ENCODE results near the gene NEK11. TPM values are rescaled to one million over a fixed set of nuclear protein-coding genes. Genes with fewer than 3 reads are reported as not detected.
A peak's percentile ranks its signal among the peaks of the same experiment; 100 is the strongest.

Gene NEK11
- total RNA-seq, 1 donor from 2014 or later: 4.4 TPM

- no peak for TF ChIP-seq CTCF (IDR thresholded peaks at IDR 0.05)
- no peaks in the 10 kb centered on the region for H3K9me3 Mint-ChIP-seq (ENCODE audit: low read depth)
- H3K27me3 Mint-ChIP-seq (ENCODE audit: low read depth): no peaks in the 10 kb centered on the region
- H3K27ac Mint-ChIP-seq (ENCODE audit: unreplicated experiment): no peak overlapping the region
- no peaks in the 10 kb centered on the region for H3K4me1 Mint-ChIP-seq (ENCODE audit: low read depth)
- H3K4me3 Mint-ChIP-seq (ENCODE audit: unreplicated experiment): no peak overlapping the region
- no peaks in the 10 kb centered on the region for H3K36me3 Mint-ChIP-seq (ENCODE audit: low read depth)
- no peak for DNase-seq (ENCODE audit: low spot score)
Observed at GRCh38 chr3:131091768-131092167, 65.1 kb downstream of the NEK11 start.

- no peaks in the 10 kb centered on the region for H3K36me3 Mint-ChIP-seq (ENCODE audit: low read depth)
- no peak for TF ChIP-seq CTCF (IDR thresholded peaks at IDR 0.05)
- DNase-seq (ENCODE audit: low spot score): no peak
- H3K27ac Mint-ChIP-seq (ENCODE audit: unreplicated experiment): no peak overlapping the region
- no peak overlapping the region for H3K4me3 Mint-ChIP-seq (ENCODE audit: unreplicated experiment)
- peaks cover 27% of the 10 kb centered on the region for H3K4me1 Mint-ChIP-seq (ENCODE audit: low read depth)
- no peaks in the 10 kb centered on the region for H3K9me3 Mint-ChIP-seq (ENCODE audit: low read depth)
- H3K27me3 Mint-ChIP-seq (ENCODE audit: low read depth): no peaks in the 10 kb centered on the region
Observed at GRCh38 chr3:131107637-131108433, 81.2 kb downstream of the NEK11 start.

- no peaks in the 10 kb centered on the region for H3K9me3 Mint-ChIP-seq (ENCODE audit: low read depth)
- peaks cover 2% of the 10 kb centered on the region for H3K36me3 Mint-ChIP-seq (ENCODE audit: low read depth)
- H3K4me3 Mint-ChIP-seq (ENCODE audit: unreplicated experiment): no peak overlapping the region
- H3K27me3 Mint-ChIP-seq (ENCODE audit: low read depth): no peaks in the 10 kb centered on the region
- TF ChIP-seq CTCF (IDR thresholded peaks at IDR 0.05): no peak
- no peak overlapping the region for H3K27ac Mint-ChIP-seq (ENCODE audit: unreplicated experiment)
- H3K4me1 Mint-ChIP-seq (ENCODE audit: low read depth): peaks cover 27% of the 10 kb centered on the region
- DNase-seq (ENCODE audit: low spot score): no peak
Observed at GRCh38 chr3:131109156-131109555, 82.5 kb downstream of the NEK11 start.

- no peaks in the 10 kb centered on the region for H3K9me3 Mint-ChIP-seq (ENCODE audit: low read depth)
- no peak for DNase-seq (ENCODE audit: low spot score)
- H3K4me3 Mint-ChIP-seq (ENCODE audit: unreplicated experiment): no peak overlapping the region
- peaks cover 27% of the 10 kb centered on the region for H3K4me1 Mint-ChIP-seq (ENCODE audit: low read depth)
- peaks cover 2% of the 10 kb centered on the region for H3K36me3 Mint-ChIP-seq (ENCODE audit: low read depth)
- H3K27ac Mint-ChIP-seq (ENCODE audit: unreplicated experiment): peak overlapping the region; percentile 41
- H3K27me3 Mint-ChIP-seq (ENCODE audit: low read depth): no peaks in the 10 kb centered on the region
- no peak for TF ChIP-seq CTCF (IDR thresholded peaks at IDR 0.05)
Observed at GRCh38 chr3:131110087-131110486, 83.4 kb downstream of the NEK11 start.

- Mint-ChIP-seq H3K4me1 (ENCODE audit: low read depth) (peaks cover 13% of the 10 kb centered on the region), H3K36me3 (ENCODE audit: low read depth) (peaks cover 5% of the 10 kb centered on the region), H3K27me3 (ENCODE audit: low read depth) (no peaks in the 10 kb centered on the region), H3K27ac (ENCODE audit: unreplicated experiment) (no peak overlapping the region), H3K9me3 (ENCODE audit: low read depth) (peaks cover 7% of the 10 kb centered on the region), H3K4me3 (ENCODE audit: unreplicated experiment) (no peak overlapping the region)
- no peak for DNase-seq (ENCODE audit: low spot score)
- no peak for TF ChIP-seq CTCF (IDR thresholded peaks at IDR 0.05)
Observed at GRCh38 chr3:131114256-131114655, 87.6 kb downstream of the NEK11 start.
